Activated CD4-positive, alpha-beta T cell treated with anti-CD3 and anti-CD28 coated beads for 1 hour (primary cell): ENCODE results near the gene FRMPD2.
A peak's percentile ranks its signal among the peaks of the same experiment; 100 is the strongest.

Source experiments
- DNase-seq: peaks from one replicate; pipeline ENCODE4 v3.0.0-alpha.2; 2020

Gene FRMPD2, protein sequence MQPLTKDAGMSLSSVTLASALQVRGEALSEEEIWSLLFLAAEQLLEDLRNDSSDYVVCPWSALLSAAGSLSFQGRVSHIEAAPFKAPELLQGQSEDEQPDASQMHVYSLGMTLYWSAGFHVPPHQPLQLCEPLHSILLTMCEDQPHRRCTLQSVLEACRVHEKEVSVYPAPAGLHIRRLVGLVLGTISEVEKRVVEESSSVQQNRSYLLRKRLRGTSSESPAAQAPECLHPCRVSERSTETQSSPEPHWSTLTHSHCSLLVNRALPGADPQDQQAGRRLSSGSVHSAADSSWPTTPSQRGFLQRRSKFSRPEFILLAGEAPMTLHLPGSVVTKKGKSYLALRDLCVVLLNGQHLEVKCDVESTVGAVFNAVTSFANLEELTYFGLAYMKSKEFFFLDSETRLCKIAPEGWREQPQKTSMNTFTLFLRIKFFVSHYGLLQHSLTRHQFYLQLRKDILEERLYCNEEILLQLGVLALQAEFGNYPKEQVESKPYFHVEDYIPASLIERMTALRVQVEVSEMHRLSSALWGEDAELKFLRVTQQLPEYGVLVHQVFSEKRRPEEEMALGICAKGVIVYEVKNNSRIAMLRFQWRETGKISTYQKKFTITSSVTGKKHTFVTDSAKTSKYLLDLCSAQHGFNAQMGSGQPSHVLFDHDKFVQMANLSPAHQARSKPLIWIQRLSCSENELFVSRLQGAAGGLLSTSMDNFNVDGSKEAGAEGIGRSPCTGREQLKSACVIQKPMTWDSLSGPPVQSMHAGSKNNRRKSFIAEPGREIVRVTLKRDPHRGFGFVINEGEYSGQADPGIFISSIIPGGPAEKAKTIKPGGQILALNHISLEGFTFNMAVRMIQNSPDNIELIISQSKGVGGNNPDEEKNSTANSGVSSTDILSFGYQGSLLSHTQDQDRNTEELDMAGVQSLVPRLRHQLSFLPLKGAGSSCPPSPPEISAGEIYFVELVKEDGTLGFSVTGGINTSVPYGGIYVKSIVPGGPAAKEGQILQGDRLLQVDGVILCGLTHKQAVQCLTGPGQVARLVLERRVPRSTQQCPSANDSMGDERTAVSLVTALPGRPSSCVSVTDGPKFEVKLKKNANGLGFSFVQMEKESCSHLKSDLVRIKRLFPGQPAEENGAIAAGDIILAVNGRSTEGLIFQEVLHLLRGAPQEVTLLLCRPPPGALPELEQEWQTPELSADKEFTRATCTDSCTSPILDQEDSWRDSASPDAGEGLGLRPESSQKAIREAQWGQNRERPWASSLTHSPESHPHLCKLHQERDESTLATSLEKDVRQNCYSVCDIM (N-terminal part only)

DNA sequence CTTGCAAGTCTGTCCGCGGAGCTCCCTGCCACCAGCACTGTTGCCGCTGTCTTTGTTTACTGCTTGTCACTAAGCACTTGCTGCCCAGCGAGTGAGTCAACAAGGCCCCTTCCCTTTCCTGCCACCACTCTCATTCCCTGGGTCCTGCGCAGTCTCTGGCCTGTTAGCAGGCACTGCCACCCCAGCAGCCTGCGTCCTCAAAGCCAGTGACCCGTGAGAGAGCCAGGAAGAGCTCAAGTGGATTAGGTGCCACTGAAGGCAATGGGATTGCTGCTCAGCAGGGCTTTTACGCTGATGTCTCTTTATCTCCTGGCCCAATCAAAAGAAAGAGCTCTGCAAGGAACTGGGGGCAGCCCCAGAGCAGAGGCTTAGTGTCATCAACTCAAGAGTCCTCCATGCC lies at the start of gene FRMPD2:
FRMPD2 (minus strand) TSS at position 61 of the 400 bp plus-strand sequence. CDS start 129 bp downstream, outside the sequence.
- DNase-seq, result no peak

DNA sequence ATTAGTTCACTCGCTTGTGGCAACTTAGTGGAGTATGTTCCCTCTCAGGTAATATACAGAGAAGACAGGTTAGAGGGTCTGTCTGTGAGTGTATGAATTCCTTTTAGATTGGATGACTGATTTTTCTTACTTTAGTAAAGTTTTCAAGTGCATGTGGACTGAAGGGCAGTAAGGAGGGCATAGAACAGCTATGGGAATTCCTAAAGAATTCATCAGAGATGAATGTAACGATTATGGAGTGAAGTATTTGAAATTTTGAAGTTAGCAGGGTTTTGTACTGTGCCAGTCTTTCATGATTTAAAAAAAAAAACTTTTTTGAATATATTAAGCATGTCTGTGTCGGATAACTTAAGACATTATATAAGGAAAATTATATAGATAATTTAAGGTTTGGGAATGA lies 47.5 kb upstream of the FRMPD2 start:
- DNase-seq, result no peak

DNA sequence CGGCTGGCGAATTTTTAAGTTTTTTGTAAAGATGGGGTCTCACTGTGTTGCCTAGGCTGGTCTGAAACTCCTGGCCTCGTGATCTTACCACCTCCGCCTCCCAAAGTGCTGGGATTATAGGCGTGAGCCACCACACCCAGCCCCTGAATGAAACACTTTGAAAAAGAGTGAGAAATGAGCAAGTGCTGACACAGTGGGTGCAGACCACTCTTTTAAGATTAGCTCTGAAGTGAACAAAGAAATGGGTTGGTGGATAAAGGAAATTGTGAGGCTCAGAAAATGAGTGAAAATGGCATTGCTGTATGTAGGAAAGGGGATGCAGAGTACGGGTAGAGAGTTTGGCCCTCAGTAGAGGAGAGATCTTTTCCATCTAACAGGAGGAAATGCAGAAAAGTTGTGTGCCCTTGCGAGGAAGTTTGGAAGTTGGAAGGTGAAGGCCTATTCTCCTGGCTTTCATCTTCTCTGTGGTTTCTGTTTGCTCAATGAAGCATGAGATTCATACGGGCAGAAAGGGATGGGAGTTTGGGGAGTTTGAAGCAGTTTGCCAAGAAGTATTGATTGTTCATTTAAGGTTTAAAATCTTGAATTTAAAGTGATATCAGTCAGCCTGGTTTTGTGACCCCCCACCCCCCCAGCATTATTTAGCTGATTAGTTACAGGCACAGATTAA lies 43.0 kb upstream of the FRMPD2 start:
- DNase-seq, result no peak

DNA sequence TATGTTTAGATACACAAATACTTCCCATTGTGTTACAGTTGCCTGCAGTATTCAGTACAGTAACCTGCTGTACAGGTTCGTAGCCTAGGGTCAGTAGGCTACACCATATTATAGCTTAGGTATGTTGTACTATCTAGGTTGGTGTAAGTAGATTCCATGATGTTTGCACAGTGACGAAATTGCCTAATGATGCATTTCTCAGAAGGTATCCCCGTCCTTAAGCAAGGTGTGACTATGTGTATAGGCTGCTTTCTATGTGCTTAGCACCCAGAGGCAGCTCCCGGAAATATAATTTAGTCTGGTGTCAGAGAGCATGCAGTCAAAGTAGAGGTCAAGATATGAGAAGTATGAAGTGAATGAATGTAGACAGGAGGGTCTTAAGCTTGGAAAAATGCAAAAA lies 41.7 kb upstream of the FRMPD2 start:
- no peak for DNase-seq

DNA sequence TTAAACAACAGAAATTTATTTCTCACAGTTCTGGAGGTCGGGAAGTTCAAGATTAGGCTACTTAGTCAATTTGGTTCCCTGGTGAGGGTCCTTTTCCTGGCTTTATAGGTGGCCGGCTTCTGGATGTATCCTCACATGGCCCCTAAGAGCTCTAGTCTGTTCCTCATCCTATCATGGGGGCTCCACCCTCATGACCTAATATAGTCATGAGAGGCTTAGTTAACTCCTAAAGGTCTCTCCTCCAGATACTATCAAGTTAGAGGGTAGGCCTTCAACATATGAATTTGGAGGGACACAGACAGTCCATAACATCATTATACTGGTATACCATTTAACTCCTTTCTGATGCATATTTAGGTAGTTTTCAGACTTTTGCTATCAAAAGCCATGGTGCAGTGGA lies 39.6 kb upstream of the FRMPD2 start:
- no peak for DNase-seq

DNA sequence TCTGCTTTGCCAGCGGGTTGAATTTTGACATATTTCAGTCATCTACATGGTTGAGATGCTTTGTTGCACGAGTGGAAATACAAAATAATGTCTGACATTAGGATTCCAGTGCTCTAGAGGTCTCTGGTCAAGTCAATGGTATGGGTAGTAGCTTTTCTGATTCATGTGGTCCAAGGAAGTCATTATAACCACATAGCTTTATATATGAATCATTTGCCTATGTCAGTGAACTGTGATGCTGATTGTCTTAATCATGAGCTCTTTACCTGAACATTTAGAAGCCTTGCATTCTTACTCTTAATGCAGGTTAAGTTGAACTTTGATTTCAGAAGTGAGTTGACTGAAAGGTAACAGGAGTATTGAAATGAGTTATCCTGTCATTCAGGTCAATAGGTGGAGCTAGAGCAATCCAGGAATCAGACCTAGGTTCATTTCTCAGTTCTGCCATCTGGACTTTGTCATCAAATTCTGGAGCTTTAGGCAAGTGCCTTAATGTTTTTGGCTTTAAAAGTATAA lies 35.3 kb upstream of the FRMPD2 start:
- DNase-seq, result no peak

DNA sequence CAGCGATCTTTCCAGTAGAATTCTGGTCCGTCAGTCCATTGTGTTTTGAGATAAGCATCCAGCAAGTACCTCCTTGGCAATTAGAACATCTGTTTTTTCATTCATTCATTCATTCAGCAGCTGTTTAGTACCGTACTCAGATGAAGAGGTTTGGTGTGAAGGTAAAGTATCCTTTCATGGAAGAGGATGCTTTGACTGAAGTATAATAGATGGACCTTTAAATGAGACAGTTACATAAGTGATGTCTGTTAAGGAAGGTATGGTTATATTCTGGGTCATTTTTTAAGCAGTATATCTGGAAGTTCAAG lies 33.2 kb upstream of the FRMPD2 start:
- DNase-seq, result no peak

DNA sequence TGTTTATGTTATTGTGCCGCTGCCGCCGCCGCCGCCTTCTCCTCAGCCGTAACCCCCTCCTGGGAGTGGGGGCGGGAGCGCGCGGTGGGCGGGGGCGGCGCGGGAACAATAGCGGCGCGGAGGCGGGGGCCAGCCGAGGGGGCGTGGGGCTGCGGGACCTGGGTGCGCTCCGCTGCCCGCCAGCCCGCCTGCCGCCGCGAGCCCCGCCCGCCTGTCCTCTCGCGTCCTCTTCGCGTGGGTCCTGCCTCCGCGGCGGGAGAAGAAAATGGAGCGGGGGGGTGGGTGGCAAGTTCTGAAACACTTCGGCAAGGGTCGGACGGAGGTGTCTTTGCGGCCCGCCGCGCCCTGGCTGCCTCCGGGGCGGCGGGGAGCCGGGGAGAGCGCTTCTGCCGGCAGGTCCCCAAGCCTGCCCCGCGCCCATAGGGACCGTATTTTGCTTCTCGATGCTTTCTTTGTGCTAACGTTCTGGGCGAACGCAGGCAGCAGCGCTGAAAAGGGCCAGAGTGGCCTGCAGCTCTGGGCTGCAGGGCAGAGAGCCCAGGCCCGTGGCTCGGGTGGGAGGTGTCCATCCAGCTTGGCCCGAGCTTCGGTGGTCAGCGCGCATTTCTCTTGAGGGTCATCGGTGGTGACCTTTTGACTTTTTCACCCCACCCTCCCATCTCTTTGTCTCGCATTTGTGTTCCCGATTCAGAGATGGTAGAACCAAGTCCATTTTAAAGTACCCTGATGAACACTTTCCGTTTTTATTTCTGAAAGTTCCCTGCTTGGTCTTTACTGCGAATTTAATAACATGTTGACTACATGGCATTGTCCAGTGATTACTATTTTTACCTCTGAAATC lies 32.6 kb upstream of the FRMPD2 start:
- peak; percentile 65 for DNase-seq

DNA sequence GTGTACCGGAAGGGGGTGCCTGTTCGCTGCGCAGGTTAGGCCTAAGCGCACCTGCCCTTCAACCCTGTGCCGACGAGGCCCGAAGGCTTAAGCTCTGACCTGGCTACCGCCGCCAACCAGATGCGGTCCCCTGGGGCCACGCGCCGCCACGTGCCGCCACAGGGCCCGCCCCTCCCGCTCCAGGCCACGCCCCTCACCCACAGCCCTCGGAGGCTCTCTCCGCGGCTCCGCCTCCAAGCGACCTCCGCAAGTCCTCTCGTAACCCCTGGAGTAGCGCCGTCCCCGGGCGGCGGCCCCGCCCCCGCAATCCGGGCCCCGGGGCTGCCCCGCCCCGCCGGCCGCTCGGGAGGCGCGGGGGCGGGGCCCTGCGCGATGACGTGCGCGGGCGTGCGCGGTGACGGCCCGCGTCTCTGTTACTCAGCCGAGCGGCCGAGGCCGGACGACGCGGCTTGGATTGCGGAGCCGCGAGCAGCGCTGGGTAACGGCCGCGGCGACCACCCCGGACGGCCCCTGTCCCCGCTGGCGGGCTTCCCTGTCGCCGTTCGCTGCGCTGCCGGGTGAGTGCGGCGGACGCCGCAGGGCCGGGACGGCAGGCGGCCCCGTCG lies 31.9 kb upstream of the FRMPD2 start, which contains the start of gene MAPK8:
MAPK8 (plus strand) TSS at position 413 of the 605 bp plus-strand sequence. CDS start 94,984 bp downstream, outside the sequence.
- DNase-seq, result peak; percentile 88

DNA sequence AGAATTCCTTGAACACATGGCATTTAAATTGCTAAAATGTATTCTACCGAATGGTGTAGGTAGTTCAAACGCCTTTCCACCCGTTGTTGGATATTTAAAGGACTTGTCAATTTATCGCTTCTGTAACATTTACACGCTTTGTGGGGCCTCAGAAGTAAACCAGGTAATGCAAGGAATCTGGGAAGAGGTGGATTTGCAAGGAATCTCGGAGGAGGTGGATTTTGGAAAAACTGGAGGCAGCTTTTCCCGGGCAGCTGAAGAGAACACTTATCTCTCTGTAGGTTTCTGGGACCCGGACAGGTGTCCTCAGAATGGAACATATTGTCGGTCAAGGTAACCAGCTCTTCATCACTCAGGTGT lies 31.4 kb upstream of the FRMPD2 start:
- DNase-seq, result no peak

DNA sequence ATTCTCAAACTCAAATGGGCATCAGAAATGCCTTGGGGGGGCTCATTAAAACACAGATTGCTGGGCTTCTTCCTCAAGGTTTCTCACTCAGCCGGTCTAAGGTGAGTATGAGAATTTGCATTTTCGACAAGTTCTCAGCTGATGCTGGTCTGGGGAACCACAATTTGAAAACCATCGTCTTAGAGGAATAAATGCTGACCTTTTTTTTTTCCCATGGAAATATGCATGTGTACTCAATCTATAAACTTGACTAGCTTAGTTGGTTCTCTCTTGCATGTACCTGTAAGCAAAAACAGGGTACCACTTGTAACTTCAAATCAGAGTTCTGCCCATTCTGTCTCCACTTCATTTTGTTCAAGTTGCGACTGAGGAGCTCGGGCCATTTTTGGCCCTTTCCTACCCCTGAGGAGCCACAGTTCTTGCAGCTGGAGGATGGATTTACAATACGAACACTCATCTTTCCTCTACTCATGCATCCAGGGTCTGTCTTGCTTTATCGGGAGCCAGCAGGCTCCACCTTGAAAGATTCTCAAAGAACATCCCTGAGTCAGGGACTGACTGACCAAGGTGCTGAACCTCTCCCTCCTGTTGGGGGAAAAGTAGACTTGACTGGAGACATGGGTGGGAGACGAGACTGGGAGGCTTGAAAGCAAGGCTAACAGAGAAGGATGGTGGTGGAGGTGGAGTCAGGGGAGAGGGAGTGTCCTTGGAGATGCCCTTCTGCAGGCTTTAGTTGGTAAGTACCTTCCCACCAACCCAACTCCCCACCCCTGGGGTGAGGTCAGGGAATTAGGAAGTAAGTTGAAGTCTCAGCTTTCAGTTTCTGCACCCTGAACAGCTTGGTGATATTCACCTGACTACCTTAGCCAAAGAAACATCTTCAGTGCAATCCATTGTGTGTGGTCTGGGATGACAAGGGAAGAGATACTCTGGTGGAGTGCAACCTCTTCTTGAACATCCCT lies 28.3 kb upstream of the FRMPD2 start:
- DNase-seq, result no peak

DNA sequence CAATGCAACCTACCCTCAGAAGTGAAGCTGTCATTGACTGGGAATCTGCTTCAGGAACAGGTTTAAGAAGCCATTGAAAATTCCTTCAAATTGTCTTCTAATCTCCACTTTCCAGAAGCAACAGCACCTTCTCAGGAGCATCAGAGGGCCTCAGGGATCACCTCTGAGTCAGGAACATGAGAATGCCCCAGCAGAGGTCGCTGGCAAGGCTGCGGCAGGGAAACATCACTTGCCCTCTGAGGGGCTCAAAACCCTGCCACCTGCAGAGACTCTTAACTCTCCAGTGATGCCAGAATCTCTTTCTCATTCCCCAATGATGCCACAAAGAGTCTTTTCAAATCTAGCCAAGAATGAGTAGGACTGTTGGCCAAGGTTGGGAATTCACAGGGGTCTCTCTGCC lies 26.1 kb upstream of the FRMPD2 start:
- DNase-seq, result no peak

DNA sequence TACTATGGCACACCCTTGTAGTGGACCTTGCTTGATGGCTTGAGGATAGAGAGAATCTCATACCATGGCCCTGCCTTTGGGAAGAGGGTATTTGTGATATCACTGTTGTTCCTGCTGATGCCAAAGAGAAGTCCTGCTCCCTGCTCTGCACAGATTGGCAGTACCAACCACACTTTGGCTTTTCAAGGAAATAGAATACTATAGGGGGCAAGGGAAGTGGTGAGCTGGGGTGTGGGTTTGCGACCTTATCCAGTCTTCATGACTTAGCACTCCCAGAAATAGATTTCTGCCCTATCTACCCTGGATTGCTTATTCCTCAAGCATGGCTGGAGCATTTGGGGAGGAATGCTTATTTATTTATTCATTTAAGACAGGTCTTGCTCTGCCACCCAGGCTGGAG lies 25.2 kb upstream of the FRMPD2 start:
- DNase-seq, result no peak

DNA sequence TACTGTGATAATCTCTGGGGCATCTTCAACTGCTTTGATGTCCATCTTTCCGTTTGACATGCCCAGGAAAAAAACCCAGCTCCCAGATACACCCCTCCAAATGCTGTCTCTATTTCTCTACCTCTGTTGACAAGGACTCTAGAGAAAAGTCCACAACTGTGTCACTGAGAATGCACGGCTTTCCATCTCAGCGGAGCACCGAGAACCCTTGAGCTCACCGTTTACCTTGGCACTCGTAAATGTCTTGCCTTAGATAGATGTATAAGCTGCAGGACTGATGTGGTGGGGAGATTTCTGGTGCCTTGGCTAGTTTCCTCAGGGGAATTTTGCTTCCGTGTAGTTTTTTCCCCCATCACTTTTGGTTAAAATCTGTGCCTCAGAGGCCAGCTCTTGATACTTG lies 24.6 kb upstream of the FRMPD2 start:
- DNase-seq, result no peak

DNA sequence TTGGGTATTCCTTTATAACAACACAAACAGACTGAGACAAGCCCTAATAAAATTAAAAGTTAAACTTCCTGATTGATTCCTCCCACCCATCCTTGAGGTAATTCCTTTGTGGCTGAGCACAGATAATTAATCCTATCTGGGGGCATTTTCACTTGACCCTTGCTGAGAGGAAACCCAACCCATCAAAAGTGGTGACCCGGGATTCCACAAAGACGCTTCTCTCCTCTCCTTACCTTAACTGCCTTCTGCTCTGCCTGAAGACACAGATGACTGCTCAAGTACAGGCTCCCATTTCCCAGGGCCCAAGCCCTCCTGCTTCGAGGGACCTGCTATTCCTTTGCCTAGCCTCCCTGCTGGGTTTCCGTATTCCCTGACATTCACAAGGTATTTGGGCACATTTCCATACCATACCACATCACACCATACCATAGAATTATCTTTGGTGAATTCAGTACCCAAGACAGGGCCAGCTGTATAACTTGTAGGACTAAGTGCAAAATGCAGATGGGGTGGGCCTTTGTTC lies 22.1 kb upstream of the FRMPD2 start:
- DNase-seq, result no peak

DNA sequence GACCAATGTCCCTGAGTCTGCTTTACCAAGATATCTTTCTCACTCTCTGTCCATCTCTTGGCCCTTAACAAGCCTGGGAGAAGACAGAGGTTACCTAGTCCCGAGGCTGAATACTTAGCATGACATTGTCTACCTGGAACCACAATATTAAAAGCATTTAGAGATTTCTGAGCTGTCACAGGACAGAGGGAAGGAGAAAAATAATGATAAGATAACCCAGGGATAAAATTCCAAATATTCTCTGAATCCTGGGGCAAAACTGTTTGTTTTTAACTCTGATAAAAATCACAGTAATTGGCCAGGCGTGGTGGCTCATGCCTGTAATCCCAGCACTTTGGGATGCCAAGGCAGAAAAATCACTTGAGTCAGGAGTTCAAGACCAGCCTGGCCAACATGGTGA lies 19.9 kb upstream of the FRMPD2 start:
- DNase-seq, result no peak

DNA sequence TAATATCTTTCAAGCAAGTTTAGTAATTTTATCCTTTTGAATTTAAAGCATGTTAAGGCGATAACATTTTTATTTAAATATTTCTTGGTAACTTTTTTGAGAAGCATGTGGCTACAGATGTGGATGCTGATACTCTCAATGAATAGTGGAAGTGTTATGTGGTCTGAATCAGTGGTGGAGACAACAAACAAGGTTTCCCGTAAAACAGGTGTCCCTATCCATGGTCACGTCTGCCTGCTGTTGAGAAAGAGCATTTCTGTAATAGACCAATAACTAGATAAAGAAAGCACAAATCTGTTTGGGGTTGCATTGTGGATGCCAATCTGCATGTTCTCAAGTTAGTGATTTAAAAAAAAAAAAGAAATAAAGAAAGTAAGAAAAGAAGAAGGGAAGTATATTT lies 18.1 kb upstream of the FRMPD2 start:
- DNase-seq, result no peak

DNA sequence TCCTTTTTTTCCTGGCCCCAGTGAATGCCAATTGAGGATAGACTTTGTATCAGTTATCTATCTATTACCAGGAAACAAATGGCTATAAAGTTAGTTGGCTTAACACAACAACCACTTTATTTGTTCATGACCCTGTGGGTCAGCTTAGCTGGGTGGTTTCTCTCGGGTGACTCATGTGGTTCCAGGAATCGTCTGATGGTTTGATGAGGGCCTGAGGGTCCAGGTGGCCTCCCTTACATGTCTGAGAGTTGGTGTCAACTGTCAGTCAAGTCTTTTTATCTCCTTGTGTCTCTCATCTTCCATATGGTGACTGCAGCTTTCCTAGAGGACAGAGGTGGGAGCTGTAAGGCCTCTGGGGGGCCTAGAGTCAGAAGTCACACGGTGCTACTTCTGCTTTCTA lies 16.7 kb upstream of the FRMPD2 start:
- no peak for DNase-seq

DNA sequence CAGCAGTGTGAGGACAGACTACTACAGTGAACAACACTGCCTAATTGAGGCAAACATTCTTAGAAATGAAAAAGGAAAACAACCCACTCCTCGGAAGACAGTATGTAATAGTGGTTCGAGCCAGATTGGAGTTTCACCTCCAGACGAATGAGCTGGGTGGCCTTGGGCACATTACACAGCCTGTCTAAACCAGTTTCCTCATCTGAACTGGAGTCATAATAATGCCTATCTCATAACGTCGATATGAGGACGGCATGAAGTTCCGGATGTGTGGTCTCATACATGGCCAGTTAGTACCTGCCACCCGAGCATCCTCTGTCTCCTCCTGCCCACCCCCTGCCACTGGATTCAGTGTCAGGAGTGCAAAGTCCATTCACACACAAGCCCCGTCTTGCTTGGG lies 15.8 kb upstream of the FRMPD2 start:
- DNase-seq, result no peak
